ENCODE data around the gene ASTN2.

ASTN2 gene

GRCh38 chr9:116437411-116438370 is 977.2 kb downstream of the ASTN2 start:
- H3K36me3 ChIP-seq (replicated peaks), result no peaks in the 10 kb centered on the region
- no peaks in the 10 kb centered on the region for H3K27me3 ChIP-seq (replicated peaks)
- H3K4me3 ChIP-seq (ENCODE audit: low read depth, low read length), result no peak overlapping the region
- no peak overlapping the region for H3K27ac ChIP-seq
- no peak for TF ChIP-seq CTCF (IDR thresholded peaks at IDR 0.05; ENCODE audit: low read depth, low read length, missing control alignments)
- in situ Hi-C loops (cut with HindIII; ENCODE audit: low pct_ligation_motif_present, low sequenced_read_pairs), result no loop called here
- DNase-seq, result no peak

DNA sequence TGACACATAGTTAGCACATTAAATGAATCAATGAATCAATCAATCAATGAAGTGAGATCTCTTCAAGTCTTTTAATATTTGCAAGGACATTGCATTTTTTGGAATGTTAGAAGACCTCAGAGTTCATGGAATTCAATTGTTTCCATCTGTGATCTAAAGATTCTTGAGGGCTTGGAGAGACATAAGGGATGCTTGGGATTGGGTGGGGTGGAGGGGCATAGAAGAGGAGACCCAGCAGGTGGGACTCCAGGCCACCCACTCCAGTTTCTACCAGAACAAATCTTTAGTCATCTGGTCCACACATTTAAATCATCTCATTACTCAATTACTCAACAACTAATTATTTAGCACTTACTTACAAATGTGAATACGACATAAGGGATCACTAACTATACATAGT is 978.7 kb downstream of the ASTN2 start:
- H3K36me3 ChIP-seq (replicated peaks), result no peaks in the 10 kb centered on the region
- in situ Hi-C loops (cut with HindIII; ENCODE audit: low pct_ligation_motif_present, low sequenced_read_pairs), result no loop called here
- H3K27ac ChIP-seq, result no peak overlapping the region
- H3K4me3 ChIP-seq (ENCODE audit: low read depth, low read length), result no peak overlapping the region
- no peak for TF ChIP-seq CTCF (IDR thresholded peaks at IDR 0.05; ENCODE audit: low read depth, low read length, missing control alignments)
- H3K27me3 ChIP-seq (replicated peaks), result no peaks in the 10 kb centered on the region
- no peak for DNase-seq

GRCh38 chr9:116435706-116436105 is 979.2 kb downstream of the ASTN2 start:
- DNase-seq, result no peak
- H3K27me3 ChIP-seq (replicated peaks), result no peaks in the 10 kb centered on the region
- no peaks in the 10 kb centered on the region for H3K36me3 ChIP-seq (replicated peaks)
- in situ Hi-C loops (cut with HindIII; ENCODE audit: low pct_ligation_motif_present, low sequenced_read_pairs), result no loop called here
- H3K27ac ChIP-seq, result no peak overlapping the region
- no peak overlapping the region for H3K4me3 ChIP-seq (ENCODE audit: low read depth, low read length)
- no peak for TF ChIP-seq CTCF (IDR thresholded peaks at IDR 0.05; ENCODE audit: low read depth, low read length, missing control alignments)

DNA sequence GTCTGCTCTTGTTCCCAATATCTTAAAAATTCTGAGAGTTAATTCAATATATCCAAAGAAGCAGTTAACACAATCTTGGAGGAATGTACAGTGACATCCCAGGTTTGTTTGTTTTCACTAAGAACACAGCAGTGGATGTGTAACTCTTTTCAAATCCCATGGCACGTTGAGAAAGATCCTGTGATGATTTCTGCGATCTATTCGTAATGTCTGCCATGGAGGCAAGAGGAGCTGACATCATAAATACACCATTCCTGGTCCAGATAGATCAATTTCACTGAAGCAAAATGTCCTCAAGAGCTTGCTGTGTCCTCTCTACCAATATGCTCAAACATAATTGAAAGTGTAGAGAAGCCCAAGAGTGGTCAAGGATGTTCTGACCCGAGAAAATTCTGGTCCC is 980.5 kb downstream of the ASTN2 start:
- DNase-seq, result no peak
- Histone ChIP-seq H3K27ac (no peak overlapping the region), H3K27me3 (replicated peaks) (no peaks in the 10 kb centered on the region), H3K36me3 (replicated peaks) (no peaks in the 10 kb centered on the region), H3K4me3 (ENCODE audit: low read depth, low read length) (no peak overlapping the region)
- no peak for TF ChIP-seq CTCF (IDR thresholded peaks at IDR 0.05; ENCODE audit: low read depth, low read length, missing control alignments)
- in situ Hi-C loops (cut with HindIII; ENCODE audit: low pct_ligation_motif_present, low sequenced_read_pairs), result no loop called here

DNA sequence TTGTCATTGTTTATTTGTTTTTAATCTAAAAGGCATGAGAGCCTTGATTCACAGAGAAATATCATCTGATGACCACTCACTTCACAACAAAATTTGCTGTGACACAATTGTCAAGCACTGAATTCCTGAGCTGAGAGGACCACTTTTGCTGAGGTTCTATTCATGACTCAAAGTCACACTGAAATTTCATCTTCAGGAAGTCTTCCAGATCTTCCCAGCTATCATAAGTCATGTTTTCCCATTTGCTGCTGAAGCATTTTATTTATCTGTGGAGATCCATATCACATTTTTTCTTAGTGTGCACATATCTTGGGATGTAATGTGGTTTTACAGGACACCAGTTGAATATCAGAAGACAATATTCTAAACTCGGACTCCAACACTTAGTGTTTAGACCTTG is 982.8 kb downstream of the ASTN2 start:
- Histone ChIP-seq H3K4me3 (ENCODE audit: low read depth, low read length) (no peak overlapping the region), H3K36me3 (replicated peaks) (no peaks in the 10 kb centered on the region), H3K27me3 (replicated peaks) (no peaks in the 10 kb centered on the region), H3K27ac (no peak overlapping the region)
- TF ChIP-seq CTCF (IDR thresholded peaks at IDR 0.05; ENCODE audit: low read depth, low read length, missing control alignments), result no peak
- DNase-seq, result no peak
- in situ Hi-C loops (cut with HindIII; ENCODE audit: low pct_ligation_motif_present, low sequenced_read_pairs), result no loop called here

Measured in brain microvascular endothelial cell (primary cell).